Stimulated activated CD4-positive, alpha-beta T cell treated with anti-CD3 and anti-CD28 coated beads, TNF-alpha, amount 100 ng/mL, for 24 hours (primary cell): ENCODE measurements around the gene C1orf35.
A peak's percentile ranks its signal among the peaks of the same experiment; 100 is the strongest.

Experiments
- DNase-seq, 3 experiments: peaks; one replicate each; pipeline ENCODE4 v3.0.0-alpha.2; 2020; ENCODE audit warnings: low read depth in 3 of 3

The C1orf35 gene

GRCh38 chr1:228094432-228095016 lies 8.6 kb downstream of the C1orf35 start:
- DNase-seq, result no peak

GRCh38 chr1:228093050-228093906 lies 9.8 kb downstream of the C1orf35 start:
- no peak for DNase-seq

- DNase-seq, result no peak
These were observed 10.6 kb downstream of the C1orf35 start for GRCh38 chr1:228092342-228093049.

- DNase-seq, result no peak
These were observed 12.0 kb downstream of the C1orf35 start for GRCh38 chr1:228091084-228091483.

- DNase-seq, result no peak
These were observed 12.5 kb downstream of the C1orf35 start for GRCh38 chr1:228090613-228091081.

- no peak for DNase-seq
These were observed 13.4 kb downstream of the C1orf35 start for GRCh38 chr1:228089519-228090380.

- DNase-seq, result no peak
These were observed 14.3 kb downstream of the C1orf35 start for GRCh38 chr1:228088586-228089498.

- DNase-seq, result no peak
These were observed 15.3 kb downstream of the C1orf35 start for GRCh38 chr1:228087771-228088251.

- DNase-seq, result no peak
These were observed 17.7 kb downstream of the C1orf35 start for GRCh38 chr1:228085287-228085951.

GRCh38 chr1:228084797-228085196 lies 18.3 kb downstream of the C1orf35 start:
- no peak for DNase-seq

GRCh38 chr1:228084325-228084724 lies 18.8 kb downstream of the C1orf35 start:
- no peak for DNase-seq

- no peak for DNase-seq
These were observed 19.2 kb downstream of the C1orf35 start for GRCh38 chr1:228083871-228084278.

GRCh38 chr1:228082918-228083870 lies 19.9 kb downstream of the C1orf35 start:
- DNase-seq, result peak in 1 of 3 experiments; percentile 29

- DNase-seq, result peak; percentile 77 to 89 (median 85)
These were observed 20.8 kb downstream of the C1orf35 start, which contains the start of gene ARF1 for GRCh38 chr1:228082214-228082917. ARF1 (plus strand) TSS chr1:228082708; CDS start chr1:228097115, 14,407 bp downstream.

- no peak for DNase-seq
These were observed 21.4 kb downstream of the C1orf35 start for GRCh38 chr1:228081578-228082213.

- no peak for DNase-seq
These were observed 22.0 kb downstream of the C1orf35 start for GRCh38 chr1:228081144-228081543.

GRCh38 chr1:228079601-228080263 lies 23.4 kb downstream of the C1orf35 start:
- DNase-seq, result no peak
